Suprapubic skin (tissue), 4 donors: ENCODE data around the gene YTHDF2. TPM values are rescaled to one million over a fixed set of nuclear protein-coding genes. Genes with fewer than 3 reads are reported as not detected.
"Not testable (repeated sequence)": the region's sequence is repeated elsewhere in the genome, so short reads cannot be mapped to it uniquely, and the experiment has no call there.

Source experiments
- DNase-seq, 2 donors: peaks; one replicate each; pipeline ENCODE4 v3.0.0-alpha.2; 2019; ENCODE audit warnings: low spot score in 2 of 2
- H3K27ac ChIP-seq: fragments of 200-600 bp; sonication (generic); one replicate; pipeline ENCODE4 v1.5.1; 2019
- H3K27me3 ChIP-seq: fragments of 200-600 bp; sonication (generic); one replicate; pipeline ENCODE4 v1.5.1; 2019
- H3K36me3 ChIP-seq: fragments of 200-600 bp; sonication (generic); one replicate; pipeline ENCODE4 v1.5.1; 2019
- H3K4me1 ChIP-seq: fragments of 200-600 bp; sonication (generic); one replicate; pipeline ENCODE4 v1.5.1; 2019
- H3K4me3 ChIP-seq: fragments of 200-600 bp; sonication (generic); one replicate; pipeline ENCODE4 v1.5.1; 2019; ENCODE audit warnings: mild to moderate bottlenecking
- H3K9me3 ChIP-seq: fragments of 200-600 bp; sonication (generic); one replicate; pipeline ENCODE4 v1.5.1; 2019
- CTCF ChIP-seq, 2 donors: fragments of 200-600 bp in 1 of 2; fragments of 450-650 bp in 1 of 2; sonication (generic) in 1 of 2; IDR thresholded peaks; one replicate each; pipeline ENCODE4 v1.5.1; 2016 to 2019; ENCODE audit warnings: antibody characterized with exemption in 2 of 2, mild to moderate bottlenecking in 1 of 2, moderate library complexity in 1 of 2
- EP300 ChIP-seq: sonication (generic); formaldehyde crosslinking; IDR thresholded peaks from one replicate; pipeline ENCODE4 v1.6.1; 2017; ENCODE audit warnings: antibody characterized with exemption
- POLR2A ChIP-seq, 2 donors: fragments of 450-650 bp; IDR thresholded peaks; one replicate each; pipeline ENCODE4 v1.6.1; 2017; ENCODE audit warnings: antibody characterized with exemption in 2 of 2, mild to moderate bottlenecking in 2 of 2, moderate library complexity in 2 of 2
- POLR2AphosphoS5 ChIP-seq, 3 donors: sonication (generic); formaldehyde crosslinking; IDR thresholded peaks; one replicate each; pipeline ENCODE4 v1.6.1; 2017; ENCODE audit warnings: antibody characterized with exemption in 3 of 3
- WGBS: methylation state at CpG from one replicate; pipeline ENCODE4 v1.1.5; 2018; 5-methylcytosine and 5-hydroxymethylcytosine counted together
- total RNA-seq, 4 donors: library from RNA; depleted of rRNA; stranded (reverse); fragments of >200 nt; gene quantifications; one replicate each; pipeline ENCODE4 v1.1.0, GENCODE V29; 2016

YTHDF2 gene
- total RNA-seq, 4 donors from 2014 or later = 64.8 to 120 (median 84.9) TPM

- TF ChIP-seq POLR2AphosphoS5 (IDR thresholded peaks at IDR 0.05) = no peak
- no peak for TF ChIP-seq POLR2A (IDR thresholded peaks at IDR 0.05)
- TF ChIP-seq CTCF (IDR thresholded peaks at IDR 0.05) = no peak
- no peak for TF ChIP-seq EP300
- peaks cover 4% of the 10 kb centered on the region for H3K4me1 ChIP-seq
- no peaks in the 10 kb centered on the region for H3K9me3 ChIP-seq
- no peaks in the 10 kb centered on the region for H3K27me3 ChIP-seq
- no peak overlapping the region for H3K27ac ChIP-seq
- no peak for DNase-seq
- 60% methylated on average over 3 of the region's 3 CpGs for WGBS
- no peaks in the 10 kb centered on the region for H3K36me3 ChIP-seq
- no peak overlapping the region for H3K4me3 ChIP-seq
Observed at GRCh38 chr1:28782011-28782410, 45.3 kb downstream of the YTHDF2 start.

DNA sequence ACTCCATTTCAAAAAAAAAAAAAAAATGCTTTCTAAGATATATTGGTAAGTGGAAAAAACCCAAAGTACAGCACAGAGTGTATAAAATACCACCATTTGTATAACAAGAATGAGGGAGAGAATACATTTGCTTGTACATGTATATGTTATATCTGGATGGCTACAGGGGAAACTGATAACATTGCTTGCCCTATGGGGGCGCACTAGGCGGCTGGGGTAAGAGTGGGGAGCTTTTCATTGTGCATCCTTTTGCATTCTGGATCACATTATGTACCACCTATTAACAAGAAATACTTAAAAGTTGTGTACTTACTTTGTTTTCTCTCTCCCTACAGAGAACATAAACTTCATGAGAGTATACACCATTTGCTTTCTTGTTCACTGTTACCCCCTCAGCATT is 46.6 kb downstream of the YTHDF2 start:
- 89% methylated on average over 2 of the region's 2 CpGs for WGBS
- H3K4me3 ChIP-seq = no peak overlapping the region
- peaks cover 4% of the 10 kb centered on the region for H3K4me1 ChIP-seq
- no peak for DNase-seq
- H3K27me3 ChIP-seq = no peaks in the 10 kb centered on the region
- H3K36me3 ChIP-seq = no peaks in the 10 kb centered on the region
- no peak overlapping the region for H3K27ac ChIP-seq
- no peaks in the 10 kb centered on the region for H3K9me3 ChIP-seq
- TF ChIP-seq EP300 (no peak), POLR2A (IDR thresholded peaks at IDR 0.05) (no peak), CTCF (IDR thresholded peaks at IDR 0.05) (no peak), POLR2AphosphoS5 (IDR thresholded peaks at IDR 0.05) (no peak)

GRCh38 chr1:28789412-28789811 is 52.7 kb downstream of the YTHDF2 start:
- H3K4me1 ChIP-seq = peaks cover 4% of the 10 kb centered on the region
- DNase-seq = no peak
- no peak for TF ChIP-seq CTCF (IDR thresholded peaks at IDR 0.05)
- TF ChIP-seq EP300 = no peak
- TF ChIP-seq POLR2A (IDR thresholded peaks at IDR 0.05) = no peak
- no peak for TF ChIP-seq POLR2AphosphoS5 (IDR thresholded peaks at IDR 0.05)
- no peaks in the 10 kb centered on the region for H3K9me3 ChIP-seq
- 87% methylated on average over 9 of the region's 9 CpGs for WGBS
- no peak overlapping the region for H3K27ac ChIP-seq
- no peaks in the 10 kb centered on the region for H3K27me3 ChIP-seq
- no peaks in the 10 kb centered on the region for H3K36me3 ChIP-seq
- H3K4me3 ChIP-seq = no peak overlapping the region

GRCh38 chr1:28789816-28790215 is 53.1 kb downstream of the YTHDF2 start:
- Histone ChIP-seq H3K27me3 (no peaks in the 10 kb centered on the region), H3K27ac (no peak overlapping the region), H3K4me3 (no peak overlapping the region), H3K4me1 (peaks cover 4% of the 10 kb centered on the region), H3K9me3 (no peaks in the 10 kb centered on the region), H3K36me3 (no peaks in the 10 kb centered on the region)
- TF ChIP-seq EP300 (no peak), CTCF (IDR thresholded peaks at IDR 0.05) (no peak)
- WGBS = 70% methylated on average over 6 of the region's 6 CpGs
- DNase-seq = no peak

GRCh38 chr1:28790377-28791035 is 53.8 kb downstream of the YTHDF2 start:
- no peak overlapping the region for H3K4me3 ChIP-seq
- H3K4me1 ChIP-seq = no peaks in the 10 kb centered on the region
- H3K36me3 ChIP-seq = no peaks in the 10 kb centered on the region
- TF ChIP-seq POLR2A (IDR thresholded peaks at IDR 0.05) (no peak), CTCF (IDR thresholded peaks at IDR 0.05) (no peak), EP300 (no peak), POLR2AphosphoS5 (IDR thresholded peaks at IDR 0.05) (no peak)
- no peaks in the 10 kb centered on the region for H3K27me3 ChIP-seq
- H3K27ac ChIP-seq = no peak overlapping the region
- no peak for DNase-seq
- H3K9me3 ChIP-seq = no peaks in the 10 kb centered on the region
- WGBS = 77% methylated on average over 9 of the region's 12 CpGs

DNA sequence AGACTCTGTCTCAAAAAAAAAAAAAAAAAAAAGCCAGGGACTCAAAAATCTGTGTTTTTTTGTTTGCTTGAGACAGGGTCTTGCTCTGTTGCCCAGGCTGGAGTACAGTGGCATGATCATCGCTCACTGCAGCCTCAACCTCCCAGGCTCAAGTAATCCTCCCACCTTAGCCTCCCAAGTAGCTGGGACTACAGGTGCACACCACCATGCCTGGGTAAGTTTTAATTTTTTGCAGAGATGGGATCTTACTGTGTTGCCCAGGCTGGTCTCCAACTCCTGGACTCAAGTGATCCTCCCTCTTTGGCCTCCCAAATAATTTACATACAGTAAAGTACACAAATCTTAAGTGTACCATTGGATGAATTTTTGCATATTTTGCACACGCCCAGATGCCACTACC is 55.2 kb downstream of the YTHDF2 start:
- not testable (repeated sequence) for H3K36me3 ChIP-seq, H3K9me3 ChIP-seq, H3K27ac ChIP-seq, H3K4me3 ChIP-seq, DNase-seq, H3K27me3 ChIP-seq, H3K4me1 ChIP-seq
- 95% methylated on average over 2 of the region's 2 CpGs for WGBS
